ENCODE measurements around the gene FIP1L1.
"Not testable (repeated sequence)": the region's sequence is repeated elsewhere in the genome, so short reads cannot be mapped to it uniquely, and the experiment has no call there.

The FIP1L1 gene

GRCh38 chr4:53377319-53378170, at the start of gene FIP1L1:
TSS of gene FIP1L1 (plus strand) at chr4:53377641. CDS start at chr4:53377839, 198 bp downstream.
- H3K4me3 ChIP-seq (ENCODE audit: low read depth, low read length), result peak within 1 kb of the TSS; percentile 96
- TF ChIP-seq CTCF (IDR thresholded peaks at IDR 0.05), result no peak
- H3K9me3 ChIP-seq (ENCODE audit: control insufficient read depth, low read length), result no peaks in the 10 kb centered on the region
- no peaks in the 10 kb centered on the region for H3K36me3 ChIP-seq (ENCODE audit: control insufficient read depth, insufficient read depth, low read length)
- H3K9ac ChIP-seq, result peak within 1 kb of the TSS; percentile 84
- peak within 1 kb of the TSS; percentile 70 for H3K4me2 ChIP-seq (ENCODE audit: low read length)
- peaks cover 6% of the 10 kb centered on the region for H3K79me2 ChIP-seq
- no peaks in the 10 kb centered on the region for H3K27me3 ChIP-seq (ENCODE audit: control insufficient read depth, insufficient read depth, low read length)
- peak within 1 kb of the TSS; percentile 75 for H3K27ac ChIP-seq
- peak within 1 kb of the TSS; percentile 87 for H2AFZ ChIP-seq
- H3K4me1 ChIP-seq, result peaks cover 2% of the 10 kb centered on the region

GRCh38 chr4:53334916-53335315, 42.5 kb upstream of the FIP1L1 start:
- not testable (repeated sequence) for H3K36me3 ChIP-seq (ENCODE audit: control insufficient read depth, insufficient read depth, low read length); H2AFZ ChIP-seq; H3K4me1 ChIP-seq; H3K79me2 ChIP-seq; H3K27me3 ChIP-seq (ENCODE audit: control insufficient read depth, insufficient read depth, low read length); H3K9me3 ChIP-seq (ENCODE audit: control insufficient read depth, low read length); H3K9ac ChIP-seq; H3K4me3 ChIP-seq (ENCODE audit: low read depth, low read length); H3K4me2 ChIP-seq (ENCODE audit: low read length); H3K27ac ChIP-seq

GRCh38 chr4:53340145-53340544, 37.3 kb upstream of the FIP1L1 start:
- H3K4me2 ChIP-seq (ENCODE audit: low read length); H3K4me1 ChIP-seq; H3K27me3 ChIP-seq (ENCODE audit: control insufficient read depth, insufficient read depth, low read length); H3K27ac ChIP-seq; H2AFZ ChIP-seq; H3K9ac ChIP-seq; H3K9me3 ChIP-seq (ENCODE audit: control insufficient read depth, low read length); H3K4me3 ChIP-seq (ENCODE audit: low read depth, low read length); H3K36me3 ChIP-seq (ENCODE audit: control insufficient read depth, insufficient read depth, low read length); H3K79me2 ChIP-seq: not testable (repeated sequence)

- not testable (repeated sequence) for H2AFZ ChIP-seq; H3K79me2 ChIP-seq; H3K4me1 ChIP-seq; H3K27ac ChIP-seq; H3K4me2 ChIP-seq (ENCODE audit: low read length); H3K36me3 ChIP-seq (ENCODE audit: control insufficient read depth, insufficient read depth, low read length); H3K9me3 ChIP-seq (ENCODE audit: control insufficient read depth, low read length); H3K9ac ChIP-seq; H3K27me3 ChIP-seq (ENCODE audit: control insufficient read depth, insufficient read depth, low read length); H3K4me3 ChIP-seq (ENCODE audit: low read depth, low read length)
Observed at GRCh38 chr4:53346392-53346791, 31.0 kb upstream of the FIP1L1 start.

- H3K36me3 ChIP-seq (ENCODE audit: control insufficient read depth, insufficient read depth, low read length), result no peaks in the 10 kb centered on the region
- H3K27ac ChIP-seq, result no peak overlapping the region
- no peak overlapping the region for H3K9ac ChIP-seq
- H2AFZ ChIP-seq, result no peak overlapping the region
- H3K9me3 ChIP-seq (ENCODE audit: control insufficient read depth, low read length), result no peaks in the 10 kb centered on the region
- no peaks in the 10 kb centered on the region for H3K4me1 ChIP-seq
- H3K4me3 ChIP-seq (ENCODE audit: low read depth, low read length), result no peak overlapping the region
- H3K4me2 ChIP-seq (ENCODE audit: low read length), result no peak overlapping the region
- H3K79me2 ChIP-seq, result no peaks in the 10 kb centered on the region
- no peak for TF ChIP-seq CTCF (IDR thresholded peaks at IDR 0.05)
- no peaks in the 10 kb centered on the region for H3K27me3 ChIP-seq (ENCODE audit: control insufficient read depth, insufficient read depth, low read length)
Observed at GRCh38 chr4:53346920-53347852, 30.3 kb upstream of the FIP1L1 start.

- no peak overlapping the region for H3K9ac ChIP-seq
- no peaks in the 10 kb centered on the region for H3K27me3 ChIP-seq (ENCODE audit: control insufficient read depth, insufficient read depth, low read length)
- H2AFZ ChIP-seq, result no peak overlapping the region
- no peak overlapping the region for H3K27ac ChIP-seq
- no peak overlapping the region for H3K4me3 ChIP-seq (ENCODE audit: low read depth, low read length)
- no peaks in the 10 kb centered on the region for H3K79me2 ChIP-seq
- H3K4me2 ChIP-seq (ENCODE audit: low read length), result no peak overlapping the region
- TF ChIP-seq CTCF (IDR thresholded peaks at IDR 0.05), result no peak
- no peaks in the 10 kb centered on the region for H3K4me1 ChIP-seq
- no peaks in the 10 kb centered on the region for H3K9me3 ChIP-seq (ENCODE audit: control insufficient read depth, low read length)
- no peaks in the 10 kb centered on the region for H3K36me3 ChIP-seq (ENCODE audit: control insufficient read depth, insufficient read depth, low read length)
Observed at GRCh38 chr4:53348046-53348445, 29.4 kb upstream of the FIP1L1 start.
